ENCODE data around the gene SPARCL1.

SPARCL1 gene

GRCh38 chr4:87540146-87541058, 11.2 kb upstream of the SPARCL1 start:
- DNase-seq (ENCODE audit: low spot score): peak; percentile 24

DNA sequence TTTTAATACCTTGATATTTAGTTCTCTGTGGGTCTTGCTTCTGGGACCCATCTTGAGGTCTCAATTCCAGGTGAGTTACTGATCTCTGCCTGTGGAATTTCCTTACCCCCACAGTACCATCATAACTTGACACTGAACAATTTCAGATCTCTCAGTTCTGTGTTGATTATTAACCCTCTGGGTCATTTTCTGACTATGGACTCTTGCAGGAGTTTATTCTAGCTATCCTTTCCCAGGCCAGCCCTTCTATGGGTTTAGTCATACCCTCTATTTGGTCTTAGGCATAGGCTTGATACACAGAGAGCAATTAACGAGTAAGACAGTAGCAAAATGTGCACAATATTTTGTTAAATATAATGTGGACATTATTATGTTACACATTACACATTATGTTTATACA, 3.7 kb upstream of the SPARCL1 start:
- no peak for DNase-seq (ENCODE audit: low spot score)

DNA sequence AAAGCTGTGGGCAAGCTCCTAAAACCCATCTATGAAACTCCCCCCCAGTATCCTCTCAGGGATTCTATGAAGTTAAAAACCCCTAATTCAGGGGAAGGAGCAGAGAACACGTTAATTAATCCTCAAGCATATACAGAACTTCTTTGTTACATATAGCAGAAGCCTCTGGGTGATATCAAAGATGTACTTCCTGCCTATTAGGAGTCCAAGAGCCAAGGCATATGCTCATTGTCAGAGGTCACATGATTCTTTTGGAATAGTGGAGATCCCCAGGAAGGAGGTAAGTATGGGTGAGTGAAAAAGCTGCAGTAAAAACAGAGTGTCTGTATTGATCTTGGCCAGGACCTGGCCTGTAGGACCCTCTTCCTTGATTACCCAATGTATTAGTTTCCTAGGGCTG, 2.9 kb upstream of the SPARCL1 start:
- no peak for DNase-seq (ENCODE audit: low spot score)

- DNase-seq (ENCODE audit: low spot score): no peak
These were observed 2.4 kb upstream of the SPARCL1 start for GRCh38 chr4:87531621-87532020.

- DNase-seq (ENCODE audit: low spot score): no peak
These were observed 1.7 kb upstream of the SPARCL1 start for GRCh38 chr4:87530868-87531267.

GRCh38 chr4:87530229-87530628, 1.1 kb upstream of the SPARCL1 start:
- no peak for DNase-seq (ENCODE audit: low spot score)

GRCh38 chr4:87527431-87528220, 1.6 kb downstream of the SPARCL1 start:
- DNase-seq (ENCODE audit: low spot score): no peak

DNA sequence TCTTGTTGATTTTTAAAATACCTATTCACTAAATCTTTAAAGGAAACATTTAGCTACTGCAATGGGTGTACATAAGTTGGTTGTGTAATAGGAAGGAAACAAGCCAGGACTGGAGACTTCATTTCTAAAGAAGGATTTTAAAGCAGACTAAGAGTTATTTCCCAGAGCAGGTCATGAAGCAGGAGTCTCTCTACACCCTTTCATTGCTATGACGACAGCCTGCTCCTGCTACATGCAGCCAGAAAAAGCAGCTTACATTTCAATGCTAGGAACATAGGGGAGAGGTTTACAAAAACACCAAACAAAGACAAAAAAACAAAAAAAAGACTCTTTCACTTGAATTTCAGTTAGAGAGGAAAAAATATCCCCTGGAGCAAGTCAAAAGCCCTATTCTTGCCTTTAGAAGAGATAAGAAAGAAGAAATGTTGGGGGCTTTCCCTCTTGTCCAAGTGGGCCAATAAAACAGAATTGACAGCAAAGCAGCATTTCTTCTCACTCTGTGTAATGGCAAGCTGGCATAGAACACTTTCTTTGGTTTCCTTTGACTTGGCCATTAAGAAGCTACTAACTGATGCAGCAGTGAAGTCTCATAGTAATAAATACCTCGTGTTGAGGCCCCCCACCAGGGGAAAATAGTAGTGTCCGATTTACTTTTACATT, 3.4 kb downstream of the SPARCL1 start:
- no peak for DNase-seq (ENCODE audit: low spot score)

- no peak for DNase-seq (ENCODE audit: low spot score)
These were observed 4.7 kb downstream of the SPARCL1 start for GRCh38 chr4:87524456-87524855.

GRCh38 chr4:87523307-87523706, 5.9 kb downstream of the SPARCL1 start:
- no peak for DNase-seq (ENCODE audit: low spot score)

GRCh38 chr4:87521757-87522374, 7.3 kb downstream of the SPARCL1 start:
- no peak for DNase-seq (ENCODE audit: low spot score)

DNA sequence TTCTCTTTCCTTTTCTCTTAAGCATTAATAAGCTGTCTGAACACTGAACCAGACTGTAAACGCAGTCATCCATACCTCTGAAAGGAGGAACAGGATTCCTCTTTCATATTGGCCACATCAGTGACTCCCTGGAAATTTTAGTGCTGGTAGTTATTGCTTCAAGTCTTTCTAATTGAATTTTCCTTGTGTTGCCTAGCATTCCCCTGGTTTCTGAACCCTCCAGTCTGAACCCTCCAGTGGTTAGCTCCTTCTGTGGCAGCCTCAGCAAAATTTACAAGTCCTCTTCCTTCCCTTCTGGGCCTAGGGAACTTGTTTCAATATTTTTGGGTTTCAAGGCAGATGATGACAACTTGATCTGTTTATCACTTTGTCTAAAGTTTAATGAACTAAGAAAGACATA, 7.9 kb downstream of the SPARCL1 start:
- DNase-seq (ENCODE audit: low spot score): no peak

DNA sequence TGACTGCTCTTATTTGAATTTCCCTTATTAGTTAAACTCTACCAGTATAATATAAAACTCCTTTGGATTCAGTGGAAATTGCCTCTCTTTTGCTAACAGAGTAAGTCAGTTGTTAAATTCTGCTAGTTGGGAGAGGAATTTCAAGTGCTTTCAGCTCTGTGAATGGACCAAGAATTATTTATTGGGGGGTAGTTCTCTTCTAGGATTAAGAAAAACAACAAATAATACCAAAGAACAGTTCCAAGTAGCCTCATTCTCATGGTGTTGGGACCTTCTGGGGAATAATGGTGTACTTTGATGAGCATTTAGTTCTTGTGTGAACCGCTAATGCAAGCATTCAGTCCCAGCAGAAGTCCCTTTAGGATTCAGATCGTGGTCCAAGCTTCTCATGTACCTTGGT, 11.6 kb downstream of the SPARCL1 start:
- no peak for DNase-seq (ENCODE audit: low spot score)

DNA sequence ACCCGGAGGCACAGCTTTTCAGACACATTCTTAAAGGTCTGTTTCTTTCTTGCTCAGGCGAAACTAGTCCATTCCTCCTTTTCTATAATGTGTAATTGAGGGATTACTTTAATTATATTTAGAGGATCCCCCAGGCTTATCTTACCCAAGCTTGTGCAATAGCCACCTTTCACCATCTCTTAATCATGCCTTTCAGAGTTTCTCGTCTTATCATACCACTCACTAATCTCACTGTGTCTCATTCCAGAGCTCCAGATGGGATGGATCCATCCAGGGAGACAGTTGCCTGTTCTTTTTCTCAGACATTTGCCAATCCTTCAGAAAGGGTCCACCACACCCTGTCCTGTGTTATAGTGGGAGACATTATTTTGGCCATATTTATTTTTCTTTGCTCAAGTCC, 12.5 kb downstream of the SPARCL1 start:
- no peak for DNase-seq (ENCODE audit: low spot score)

DNA sequence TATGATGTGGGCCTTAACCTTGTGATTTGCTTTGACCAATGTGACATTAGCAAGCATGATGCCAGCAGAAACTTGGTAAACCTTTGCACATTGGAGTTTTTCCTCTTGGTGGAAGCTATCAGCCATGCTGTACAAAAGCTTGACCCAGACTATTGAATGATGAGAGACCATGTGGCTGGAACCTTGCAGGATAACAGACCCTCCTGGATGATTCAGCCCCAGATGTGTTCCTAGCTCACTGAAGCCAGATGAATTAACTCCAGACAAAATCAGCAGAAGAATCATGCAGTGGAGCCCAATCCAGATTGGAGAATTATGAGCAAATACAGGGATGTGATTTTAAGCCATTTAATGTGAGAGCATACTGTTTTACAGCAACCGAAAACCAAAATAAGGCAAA, 16.8 kb downstream of the SPARCL1 start:
- no peak for DNase-seq (ENCODE audit: low spot score)

DNA sequence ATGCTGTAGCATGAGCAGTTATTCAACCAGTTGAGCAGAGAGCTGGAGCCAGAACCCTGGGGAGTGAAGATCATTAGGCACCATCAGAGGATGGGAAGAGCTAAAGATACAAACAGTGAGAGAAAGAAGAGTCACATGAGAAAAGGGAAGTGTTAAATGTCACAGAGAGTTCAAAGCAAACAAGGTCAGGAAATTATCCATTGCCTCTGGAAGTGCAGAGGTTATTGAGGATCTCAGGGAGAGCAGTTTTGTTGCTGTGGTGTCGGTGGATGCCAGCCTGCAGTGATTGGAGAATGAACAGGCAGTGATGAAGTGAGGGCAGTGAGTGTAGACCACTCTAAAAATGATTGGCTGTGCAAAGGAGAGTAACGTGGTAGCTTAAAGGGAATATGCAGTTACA, 17.7 kb downstream of the SPARCL1 start:
- no peak for DNase-seq (ENCODE audit: low spot score)

- DNase-seq (ENCODE audit: low spot score): no peak
These were observed 18.4 kb downstream of the SPARCL1 start for GRCh38 chr4:87510747-87511146.

GRCh38 chr4:87506974-87507701, 22.0 kb downstream of the SPARCL1 start:
- DNase-seq (ENCODE audit: low spot score): peak; percentile 47

- no peak for DNase-seq (ENCODE audit: low spot score)
These were observed 23.3 kb downstream of the SPARCL1 start for GRCh38 chr4:87505862-87506261.

- DNase-seq (ENCODE audit: low spot score): no peak
These were observed 26.5 kb downstream of the SPARCL1 start for GRCh38 chr4:87502580-87503238.

GRCh38 chr4:87500092-87500462, 29.1 kb downstream of the SPARCL1 start:
- DNase-seq (ENCODE audit: low spot score): no peak

Data from AG08396 (cell line).